GM18858 (cell line): ENCODE measurements around the gene GABBR2.
"Not testable (repeated sequence)": the region's sequence is repeated elsewhere in the genome, so short reads cannot be mapped to it uniquely, and the experiment has no call there.

Source experiments
- ATAC-seq: cut with Tn5 transposase; IDR thresholded peaks from one replicate; pipeline ENCODE4 v1.9.1; 2021; ENCODE audit not compliant: unreplicated experiment

The GABBR2 gene

GRCh38 chr9:98599566-98600216 is 109.0 kb downstream of the GABBR2 start:
- ATAC-seq, result no peak

GRCh38 chr9:98598861-98599260 is 109.9 kb downstream of the GABBR2 start:
- ATAC-seq, result no peak

GRCh38 chr9:98597236-98597771 is 111.4 kb downstream of the GABBR2 start:
- no peak for ATAC-seq

- ATAC-seq, result no peak
Measured at GRCh38 chr9:98596486-98596885, 112.2 kb downstream of the GABBR2 start.

- no peak for ATAC-seq
Measured at GRCh38 chr9:98594546-98595160, 114.1 kb downstream of the GABBR2 start.

- ATAC-seq, result no peak
Measured at GRCh38 chr9:98593354-98594253, 115.1 kb downstream of the GABBR2 start.

GRCh38 chr9:98591696-98592095 is 117.0 kb downstream of the GABBR2 start:
- ATAC-seq, result no peak

GRCh38 chr9:98590101-98590500 is 118.6 kb downstream of the GABBR2 start:
- ATAC-seq, result no peak

GRCh38 chr9:98589102-98589501 is 119.6 kb downstream of the GABBR2 start:
- no peak for ATAC-seq

GRCh38 chr9:98584853-98585438 is 123.8 kb downstream of the GABBR2 start:
- ATAC-seq, result not testable (repeated sequence)

GRCh38 chr9:98584059-98584458 is 124.7 kb downstream of the GABBR2 start:
- ATAC-seq, result no peak

GRCh38 chr9:98583417-98583816 is 125.3 kb downstream of the GABBR2 start:
- ATAC-seq, result no peak

GRCh38 chr9:98580956-98581355 is 127.8 kb downstream of the GABBR2 start:
- ATAC-seq, result no peak

GRCh38 chr9:98579700-98580099 is 129.0 kb downstream of the GABBR2 start:
- no peak for ATAC-seq

- ATAC-seq, result no peak
Measured at GRCh38 chr9:98577446-98577845, 131.3 kb downstream of the GABBR2 start.

GRCh38 chr9:98576859-98577258 is 131.9 kb downstream of the GABBR2 start:
- ATAC-seq, result no peak

GRCh38 chr9:98576354-98576753 is 132.4 kb downstream of the GABBR2 start:
- no peak for ATAC-seq

GRCh38 chr9:98575379-98576346 is 133.1 kb downstream of the GABBR2 start:
- ATAC-seq, result peak; percentile 90

GRCh38 chr9:98573749-98574278 is 134.9 kb downstream of the GABBR2 start:
- ATAC-seq, result no peak

GRCh38 chr9:98572796-98573195 is 135.9 kb downstream of the GABBR2 start:
- ATAC-seq, result no peak
